Muscle of leg (tissue), 11 donors: ENCODE results near the gene DMD. TPM values are rescaled to one million over a fixed set of nuclear protein-coding genes. Genes with fewer than 3 reads are reported as not detected.
"Not testable (repeated sequence)": the region's sequence is repeated elsewhere in the genome, so short reads cannot be mapped to it uniquely, and the experiment has no call there.

Experiments used
- DNase-seq: peaks from one replicate; pipeline ENCODE4 v3.0.0; 2013
- H3K27ac ChIP-seq: one replicate; pipeline ENCODE4 v1.5.1; 2013; ENCODE audit warnings: mild to moderate bottlenecking, low read length, control low read depth
- H3K27me3 ChIP-seq: one replicate; pipeline ENCODE4 v1.6.1; 2013; ENCODE audit warnings: low read length; ENCODE audit not compliant: control insufficient read depth, insufficient read depth
- H3K36me3 ChIP-seq: one replicate; pipeline ENCODE4 v1.6.1; 2013; ENCODE audit warnings: low read length; ENCODE audit not compliant: control insufficient read depth, insufficient read depth
- H3K4me1 ChIP-seq: one replicate; pipeline ENCODE4 v1.6.1; 2013; ENCODE audit warnings: low read length; ENCODE audit not compliant: control insufficient read depth, insufficient read depth
- H3K4me3 ChIP-seq: one replicate; pipeline ENCODE4 v1.5.1; 2013; ENCODE audit warnings: low read length, control low read depth
- H3K9me3 ChIP-seq: replicated peaks from 2 replicates; pipeline ENCODE4 v1.6.1; 2013; ENCODE audit warnings: low read depth, low read length; ENCODE audit not compliant: control insufficient read depth
- WGBS: methylation state at CpG from one replicate; pipeline ENCODE4 v1.1.5; 2013; ENCODE audit warnings: missing lambda C conversion rate; ENCODE audit not compliant: insufficient coverage; 5-methylcytosine and 5-hydroxymethylcytosine counted together
- polyA plus RNA-seq, 8 donors: library from polyadenylated mRNA; unstranded; fragments of 120-200 nt; gene quantifications; one replicate each; pipeline versions ENCODE4 v1.2.1 to v1.2.3, GENCODE V29; 2013; ENCODE audit warnings: inconsistent platforms in 1 of 8, low replicate concordance in 1 of 8; ENCODE audit not compliant: insufficient read length in 8 of 8, insufficient read depth in 1 of 8
- total RNA-seq: library from RNA; stranded (reverse); fragments of 120-200 nt; gene quantifications from one replicate; pipeline ENCODE4 v1.2.4, GENCODE V29; 2013

The DMD gene
- total and polyA plus RNA-seq, 9 donors = 50.3 to 106 (median 68.9) TPM

GRCh38 chrX:33195698-33196097 is 15.7 kb downstream of the DMD start:
- H3K36me3 ChIP-seq = no peaks in the 10 kb centered on the region
- H3K27me3 ChIP-seq = no peaks in the 10 kb centered on the region
- no peak overlapping the region for H3K4me3 ChIP-seq
- peaks cover 2% of the 10 kb centered on the region for H3K4me1 ChIP-seq
- no peaks in the 10 kb centered on the region for H3K9me3 ChIP-seq
- WGBS = no CpG with 5 or more reads among the region's 1 CpG
- H3K27ac ChIP-seq = no peak overlapping the region
- no peak for DNase-seq

GRCh38 chrX:33194876-33195433 is 16.4 kb downstream of the DMD start:
- Histone ChIP-seq H3K4me3 (no peak overlapping the region), H3K27ac (no peak overlapping the region), H3K27me3 (no peaks in the 10 kb centered on the region), H3K36me3 (no peaks in the 10 kb centered on the region), H3K4me1 (peaks cover 2% of the 10 kb centered on the region), H3K9me3 (no peaks in the 10 kb centered on the region)
- peak; percentile 33 for DNase-seq
- 17% methylated on average over 1 of the region's 1 CpG for WGBS

- Histone ChIP-seq H3K9me3 (no peaks in the 10 kb centered on the region), H3K36me3 (no peaks in the 10 kb centered on the region), H3K4me3 (no peak overlapping the region), H3K27ac (no peak overlapping the region), H3K27me3 (no peaks in the 10 kb centered on the region), H3K4me1 (peaks cover 2% of the 10 kb centered on the region)
- WGBS = no CpG with 5 or more reads among the region's 2 CpGs
- no peak for DNase-seq
These were observed 17.1 kb downstream of the DMD start for GRCh38 chrX:33194289-33194688.

- H3K9me3 ChIP-seq = no peaks in the 10 kb centered on the region
- H3K4me1 ChIP-seq = peaks cover under 1% of the 10 kb centered on the region
- WGBS = no CpG with 5 or more reads among the region's 1 CpG
- no peak overlapping the region for H3K4me3 ChIP-seq
- no peaks in the 10 kb centered on the region for H3K27me3 ChIP-seq
- H3K36me3 ChIP-seq = no peaks in the 10 kb centered on the region
- DNase-seq = no peak
- no peak overlapping the region for H3K27ac ChIP-seq
These were observed 21.3 kb downstream of the DMD start for GRCh38 chrX:33190016-33190415.

- H3K9me3 ChIP-seq = no peaks in the 10 kb centered on the region
- H3K4me1 ChIP-seq = no peaks in the 10 kb centered on the region
- no peaks in the 10 kb centered on the region for H3K36me3 ChIP-seq
- H3K27ac ChIP-seq = no peak overlapping the region
- no peak overlapping the region for H3K4me3 ChIP-seq
- DNase-seq = no peak
- no peaks in the 10 kb centered on the region for H3K27me3 ChIP-seq
These were observed 22.5 kb downstream of the DMD start for GRCh38 chrX:33188881-33189280.

GRCh38 chrX:33188286-33188685 is 23.1 kb downstream of the DMD start:
- no peak for DNase-seq
- Histone ChIP-seq H3K4me3 (no peak overlapping the region), H3K27ac (no peak overlapping the region), H3K4me1 (peaks cover 2% of the 10 kb centered on the region), H3K36me3 (no peaks in the 10 kb centered on the region), H3K27me3 (no peaks in the 10 kb centered on the region), H3K9me3 (no peaks in the 10 kb centered on the region)
- 38% methylated on average over 2 of the region's 3 CpGs for WGBS

GRCh38 chrX:33184803-33185202 is 26.5 kb downstream of the DMD start:
- DNase-seq, H3K9me3 ChIP-seq, H3K4me1 ChIP-seq, H3K36me3 ChIP-seq, H3K27ac ChIP-seq, H3K4me3 ChIP-seq, H3K27me3 ChIP-seq: not testable (repeated sequence)
- WGBS = 76% methylated on average over 3 of the region's 10 CpGs

GRCh38 chrX:33183361-33183760 is 28.0 kb downstream of the DMD start:
- Histone ChIP-seq H3K4me1 (peaks cover 2% of the 10 kb centered on the region), H3K27ac (peak overlapping the region; percentile 32), H3K27me3 (no peaks in the 10 kb centered on the region), H3K36me3 (no peaks in the 10 kb centered on the region), H3K4me3 (no peak overlapping the region), H3K9me3 (no peaks in the 10 kb centered on the region)
- peak; percentile 84 for DNase-seq
- 18% methylated on average over 4 of the region's 4 CpGs for WGBS

GRCh38 chrX:33178690-33179089 is 32.7 kb downstream of the DMD start:
- Histone ChIP-seq H3K27me3 (no peaks in the 10 kb centered on the region), H3K27ac (no peak overlapping the region), H3K4me3 (no peak overlapping the region), H3K36me3 (no peaks in the 10 kb centered on the region), H3K9me3 (no peaks in the 10 kb centered on the region), H3K4me1 (peaks cover 2% of the 10 kb centered on the region)
- WGBS = no CpG with 5 or more reads among the region's 1 CpG
- peak; percentile 17 for DNase-seq

GRCh38 chrX:33178218-33178617 is 33.1 kb downstream of the DMD start:
- no peak overlapping the region for H3K4me3 ChIP-seq
- no peaks in the 10 kb centered on the region for H3K27me3 ChIP-seq
- H3K27ac ChIP-seq = no peak overlapping the region
- no peaks in the 10 kb centered on the region for H3K36me3 ChIP-seq
- peak; percentile 4 for DNase-seq
- 79% methylated on average over 3 of the region's 4 CpGs for WGBS
- no peaks in the 10 kb centered on the region for H3K9me3 ChIP-seq
- no peaks in the 10 kb centered on the region for H3K4me1 ChIP-seq

- WGBS = no CpG with 5 or more reads among the region's 1 CpG
- Histone ChIP-seq H3K4me1 (no peaks in the 10 kb centered on the region), H3K27me3 (no peaks in the 10 kb centered on the region), H3K36me3 (no peaks in the 10 kb centered on the region), H3K4me3 (no peak overlapping the region), H3K9me3 (no peaks in the 10 kb centered on the region), H3K27ac (no peak overlapping the region)
- DNase-seq = no peak
These were observed 36.1 kb downstream of the DMD start for GRCh38 chrX:33175201-33175600.
